Stimulated activated CD4-positive, alpha-beta T cell treated with anti-CD3 and anti-CD28 coated beads, TNF-alpha, amount 100 ng/mL, for 1 hour (primary cell): ENCODE results near the gene FAM107A.
A peak's percentile ranks its signal among the peaks of the same experiment; 100 is the strongest.

ENCODE experiments used
- DNase-seq, 3 donors: peaks; one replicate each; pipeline ENCODE4 v3.0.0-alpha.2; 2020; ENCODE audit warnings: low read depth in 3 of 3, low spot score in 1 of 3

Gene FAM107A

GRCh38 chr3:58591517-58592510 lies 14.6 kb upstream of the FAM107A start:
- no peak for DNase-seq

GRCh38 chr3:58588030-58588614 lies 10.9 kb upstream of the FAM107A start:
- DNase-seq, result no peak

- no peak for DNase-seq
These were observed 9.6 kb upstream of the FAM107A start for GRCh38 chr3:58586776-58587192.

- no peak for DNase-seq
These were observed 8.8 kb upstream of the FAM107A start for GRCh38 chr3:58585994-58586393.

GRCh38 chr3:58585005-58585786 lies 8.0 kb upstream of the FAM107A start:
- DNase-seq, result peak in 2 of 3 donors; percentile 18 to 36

- DNase-seq, result no peak
These were observed 7.5 kb upstream of the FAM107A start for GRCh38 chr3:58584690-58585004.

- DNase-seq, result no peak
These were observed 4.3 kb upstream of the FAM107A start for GRCh38 chr3:58581328-58582091.

GRCh38 chr3:58580826-58581327 lies 3.7 kb upstream of the FAM107A start:
- no peak for DNase-seq

GRCh38 chr3:58578873-58579272 lies 1.7 kb upstream of the FAM107A start:
- DNase-seq, result no peak

GRCh38 chr3:58576716-58577115 lies 475 bp downstream of the FAM107A start:
- DNase-seq, result no peak

GRCh38 chr3:58575971-58576652 lies 1.1 kb downstream of the FAM107A start:
- no peak for DNase-seq

GRCh38 chr3:58574682-58575081 lies 2.5 kb downstream of the FAM107A start:
- DNase-seq, result no peak

GRCh38 chr3:58574106-58574505 lies 3.1 kb downstream of the FAM107A start:
- no peak for DNase-seq

- no peak for DNase-seq
These were observed 3.6 kb downstream of the FAM107A start for GRCh38 chr3:58573640-58574039.

GRCh38 chr3:58572634-58573230 lies 4.5 kb downstream of the FAM107A start:
- no peak for DNase-seq

GRCh38 chr3:58572013-58572633 lies 5.1 kb downstream of the FAM107A start:
- no peak for DNase-seq

- no peak for DNase-seq
These were observed 6.3 kb downstream of the FAM107A start for GRCh38 chr3:58570851-58571250.

GRCh38 chr3:58569287-58570001 lies 7.7 kb downstream of the FAM107A start:
- DNase-seq, result no peak
